ENCODE measurements around the gene AIRE. TPM values are rescaled to one million over a fixed set of nuclear protein-coding genes. Genes with fewer than 3 reads are reported as not detected.

The AIRE gene
- total and polyA plus RNA-seq, 2 of the 13 experiments (the other 11 are each of a cell fraction or from before 2014, with no cell fraction given) = not detected

- TF ChIP-seq ZNF280D (CRISPR knock-in tag; IDR thresholded peaks at IDR 0.05) (no peak), SMAD1 (CRISPR knock-in tag; IDR thresholded peaks at IDR 0.05; ENCODE audit: borderline replicate concordance, low read depth) (no peak), USF2 (IDR thresholded peaks at IDR 0.05; ENCODE audit: low read depth, low read length) (no peak), USF2 (CRISPR knock-in tag; IDR thresholded peaks at IDR 0.05; ENCODE audit: borderline replicate concordance) (no peak), PTBP1 (IDR thresholded peaks at IDR 0.05; ENCODE audit: low read depth, low read length, poor library complexity, severe bottlenecking) (no peak), ZNF7 (CRISPR knock-in tag; IDR thresholded peaks at IDR 0.05) (no peak), ZMAT3 (CRISPR knock-in tag; conservative IDR thresholded peaks at IDR 0.05) (no peak; the same call in 1 of the 2 replicates), TRAFD1 (CRISPR knock-in tag; IDR thresholded peaks at IDR 0.05; ENCODE audit: borderline replicate concordance) (no peak), ZNF20 (CRISPR knock-in tag; IDR thresholded peaks at IDR 0.05) (no peak), RARG (CRISPR knock-in tag; IDR thresholded peaks at IDR 0.05; ENCODE audit: low read depth) (no peak), HMGXB3 (CRISPR knock-in tag; IDR thresholded peaks at IDR 0.05; ENCODE audit: borderline replicate concordance) (no peak), NR2F6 (IDR thresholded peaks at IDR 0.05) (peak; percentile 56; the same call in 1 of the 2 replicates), NR2F6 (CRISPR knock-in tag; IDR thresholded peaks at IDR 0.05) (peak; percentile 61; the same call in 1 of the 2 replicates), NBN (conservative IDR thresholded peaks at IDR 0.05) (no peak), SOX5 (CRISPR knock-in tag; IDR thresholded peaks at IDR 0.05; ENCODE audit: borderline replicate concordance) (no peak), ZNF33B (CRISPR knock-in tag; IDR thresholded peaks at IDR 0.05) (no peak), ZNF441 (CRISPR knock-in tag; IDR thresholded peaks at IDR 0.05; ENCODE audit: borderline replicate concordance) (no peak), MTF2 (CRISPR knock-in tag; IDR thresholded peaks at IDR 0.05; ENCODE audit: borderline replicate concordance) (no peak), CREBL2 (CRISPR knock-in tag; IDR thresholded peaks at IDR 0.05; ENCODE audit: borderline replicate concordance) (no peak)
These were observed 17.9 kb downstream of the AIRE start (continued) for GRCh38 chr21:44303490-44303981.

All from HepG2 (cell line).